Right lobe of liver (tissue), 6 donors: ENCODE measurements around the gene R3HDM4. TPM values are rescaled to one million over a fixed set of nuclear protein-coding genes. Genes with fewer than 3 reads are reported as not detected.

Source experiments
- ATAC-seq, 4 donors: fragments of 200-7000 bp; cut with Tn5 transposase; one replicate each; pipeline ENCODE4 v1.9.1; 2020; ENCODE audit warnings: mild to moderate bottlenecking in 4 of 4, moderate library complexity in 4 of 4
- DNase-seq, 3 donors: peaks; one replicate each; pipeline ENCODE4 v3.0.0-alpha.2; 2020
- H3K27ac ChIP-seq, 3 donors: fragments of 200-600 bp; one replicate each; pipeline ENCODE4 v1.8.0; 2022
- H3K27me3 ChIP-seq, 2 donors: fragments of 200-600 bp; one replicate each; pipeline ENCODE4 v1.8.0; 2022
- H3K36me3 ChIP-seq, 4 donors: fragments of 200-600 bp; sonication (generic) in 1 of 4; one replicate each; pipeline versions ENCODE4 v1.5.1 to v1.8.0; 2017 to 2022; ENCODE audit warnings: control low read depth in 1 of 4
- H3K4me1 ChIP-seq, 4 donors: fragments of 200-600 bp; sonication (generic) in 1 of 4; one replicate each; pipeline versions ENCODE4 v1.5.1 to v1.8.0; 2017 to 2022; ENCODE audit warnings: control low read depth in 1 of 4
- H3K4me3 ChIP-seq, 3 donors: fragments of 200-600 bp; one replicate each; pipeline ENCODE4 v1.8.0; 2022
- H3K9me3 ChIP-seq, 4 donors: fragments of 200-600 bp; sonication (generic) in 1 of 4; one replicate each; pipeline versions ENCODE4 v1.5.1 to v1.8.0; 2017 to 2022; ENCODE audit warnings: control low read depth in 1 of 4
- POLR2A ChIP-seq: fragments of 450-650 bp; IDR thresholded peaks from one replicate; pipeline ENCODE4 v1.6.1; 2017; ENCODE audit warnings: antibody characterized with exemption, mild to moderate bottlenecking
- WGBS: methylation state at CpG from one replicate; pipeline ENCODE4 v1.1.6; 2018; ENCODE audit warnings: low coverage, low lambda C conversion rate; ENCODE audit not compliant: insufficient coverage; ENCODE audit errors: missing lambda C conversion rate; 5-methylcytosine and 5-hydroxymethylcytosine counted together
- intact Hi-C, 2 donors: fragments of 100-400 bp; cut with DNase I; formaldehyde crosslinking; loops; one replicate each; pipeline versions ENCODE4 v1.11.2 to v1.14.1; 2022
- total RNA-seq, 6 experiments: library from RNA; depleted of rRNA in 2 of 6; stranded (reverse); fragments of >200 nt in 2 of 6; fragmentation: NEBNext Ultra II Directional in 3 of 6; extraction: Animal tissue kit (Norgen Biotek cat#: 25700) in 3 of 6; gene quantifications; one replicate each; pipeline versions ENCODE4 v1.1.0 to v1.2.4, GENCODE V29; 2016 to 2023
- TF ChIP-seq, protein P1 (sequence below), 4 donors: fragments of 200-600 bp in 3 of 4; fragments of 450-650 bp in 1 of 4; IDR thresholded peaks; one replicate each; pipeline versions ENCODE4 v1.5.1 to v1.8.0; 2016 to 2022; ENCODE audit warnings: antibody characterized with exemption in 4 of 4, mild to moderate bottlenecking in 2 of 4
- donor health status: DM: no; HTN: yes; CAD: no.
- donor health status: DM: no; HTN: no; CAD: no.
- donor health status: DM: no; HTN: no; CAD: no.
- donor health status: DM: no; HTN: yes; CAD: no.
- donor health status: DM: no; HTN: yes; CAD: no.

Gene R3HDM4
- total RNA-seq, 6 experiments from 2014 or later, result 14.5 to 28.2 (median 20.5) TPM

DNA sequence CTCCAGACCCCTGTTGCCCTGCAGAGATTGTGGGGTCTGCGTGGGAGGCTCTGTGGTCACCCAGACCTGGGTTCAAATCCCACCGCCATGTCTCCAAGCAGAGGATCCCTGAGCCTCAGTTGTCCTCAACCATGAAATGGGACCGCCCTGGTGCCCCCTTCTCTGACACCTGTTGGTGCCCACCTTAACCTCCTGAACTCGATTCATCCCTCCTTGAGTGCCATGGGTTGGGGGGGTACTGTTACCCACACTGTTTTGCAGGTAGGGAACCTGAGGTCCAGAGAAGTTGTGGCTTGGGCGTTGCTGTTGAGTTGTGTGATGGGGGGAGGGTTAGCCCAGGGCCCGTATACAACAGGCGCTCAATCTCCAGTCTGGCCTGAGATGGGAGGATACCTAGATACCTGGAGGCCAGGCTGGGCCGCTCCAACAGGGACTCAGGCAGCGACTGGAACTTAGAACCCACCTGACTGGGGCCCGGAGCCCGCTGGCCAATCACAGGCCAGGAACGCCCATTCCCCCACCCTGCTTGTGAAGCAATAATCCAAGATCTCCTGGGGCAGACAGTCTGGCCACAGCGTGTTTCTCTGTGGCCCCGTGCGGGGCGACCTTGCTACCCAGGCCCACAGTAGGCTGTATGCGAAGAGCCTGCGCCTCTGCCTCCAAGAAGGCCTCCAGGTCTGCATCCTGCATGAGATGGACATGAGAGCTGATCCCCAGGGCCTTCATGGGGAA, 15.6 kb upstream of the R3HDM4 start:
- no peak overlapping the region for H3K4me3 ChIP-seq
- peaks cover 0 to 11% (median 5%) of the 10 kb centered on the region in 4 donors for H3K4me1 ChIP-seq
- intact Hi-C loops, result no loop called here

DNA sequence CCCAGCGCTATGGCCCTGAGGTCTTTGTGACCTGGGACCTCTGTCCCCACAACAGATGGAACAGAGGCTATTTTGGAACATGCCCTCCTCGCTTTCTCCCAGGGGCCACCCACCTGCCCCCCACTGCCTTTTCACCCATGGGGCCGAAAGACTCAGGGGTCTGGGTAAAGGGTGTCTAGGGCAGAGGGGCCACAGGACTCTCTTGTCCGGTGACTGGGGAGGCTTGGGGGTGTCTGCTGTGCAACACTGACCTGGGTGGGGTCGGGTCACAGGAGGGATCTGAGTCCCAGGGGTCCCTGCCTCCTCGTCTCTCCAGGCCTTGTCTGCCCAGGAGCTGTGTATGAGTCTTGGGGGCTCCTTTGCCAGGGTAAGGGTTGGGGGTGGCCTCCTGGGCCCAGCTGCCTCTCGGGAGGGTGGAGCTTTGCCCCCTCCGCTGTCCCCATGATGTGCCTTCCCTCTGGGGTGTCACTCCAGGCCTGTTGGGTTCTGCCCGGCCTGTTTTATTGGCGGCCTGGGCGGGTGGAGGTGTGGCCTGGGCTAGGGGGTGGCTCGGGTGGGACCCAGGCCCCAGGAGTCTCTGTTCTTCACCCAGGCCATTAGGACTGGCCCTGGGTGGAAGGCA, 14.9 kb upstream of the R3HDM4 start:
- TF ChIP-seq, protein P1, sequence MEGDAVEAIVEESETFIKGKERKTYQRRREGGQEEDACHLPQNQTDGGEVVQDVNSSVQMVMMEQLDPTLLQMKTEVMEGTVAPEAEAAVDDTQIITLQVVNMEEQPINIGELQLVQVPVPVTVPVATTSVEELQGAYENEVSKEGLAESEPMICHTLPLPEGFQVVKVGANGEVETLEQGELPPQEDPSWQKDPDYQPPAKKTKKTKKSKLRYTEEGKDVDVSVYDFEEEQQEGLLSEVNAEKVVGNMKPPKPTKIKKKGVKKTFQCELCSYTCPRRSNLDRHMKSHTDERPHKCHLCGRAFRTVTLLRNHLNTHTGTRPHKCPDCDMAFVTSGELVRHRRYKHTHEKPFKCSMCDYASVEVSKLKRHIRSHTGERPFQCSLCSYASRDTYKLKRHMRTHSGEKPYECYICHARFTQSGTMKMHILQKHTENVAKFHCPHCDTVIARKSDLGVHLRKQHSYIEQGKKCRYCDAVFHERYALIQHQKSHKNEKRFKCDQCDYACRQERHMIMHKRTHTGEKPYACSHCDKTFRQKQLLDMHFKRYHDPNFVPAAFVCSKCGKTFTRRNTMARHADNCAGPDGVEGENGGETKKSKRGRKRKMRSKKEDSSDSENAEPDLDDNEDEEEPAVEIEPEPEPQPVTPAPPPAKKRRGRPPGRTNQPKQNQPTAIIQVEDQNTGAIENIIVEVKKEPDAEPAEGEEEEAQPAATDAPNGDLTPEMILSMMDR (IDR thresholded peaks at IDR 0.05), result no peak
- no peak for TF ChIP-seq POLR2A
- no peaks in the 10 kb centered on the region for H3K27me3 ChIP-seq
- H3K9me3 ChIP-seq, result no peaks in the 10 kb centered on the region
- DNase-seq (peak in 1 of 3 donors; percentile 19), ATAC-seq (no peak)
- peaks cover 0 to 8% (median 2%) of the 10 kb centered on the region in 4 donors for H3K4me1 ChIP-seq
- no peak overlapping the region for H3K27ac ChIP-seq
- no peaks in the 10 kb centered on the region for H3K36me3 ChIP-seq
- no CpG with 5 or more reads among the region's 12 CpGs for WGBS
- H3K4me3 ChIP-seq, result peak overlapping the region in 1 of 3 donors; percentile 72
- intact Hi-C loops, result no loop called here

More for the DNA sequence above, 15.6 kb upstream of the R3HDM4 start:
- Histone ChIP-seq H3K27me3 (no peaks in the 10 kb centered on the region), H3K9me3 (no peaks in the 10 kb centered on the region), H3K36me3 (no peaks in the 10 kb centered on the region), H3K27ac (no peak overlapping the region)
- TF ChIP-seq, protein P1 (IDR thresholded peaks at IDR 0.05), result no peak
- TF ChIP-seq POLR2A, result no peak
- peak in 1 of 4 donors; percentile 3 for ATAC-seq
- DNase-seq, result peak in 1 of 3 donors; percentile 21
- WGBS, result 100% methylated on average over 1 of the region's 18 CpGs

- H3K4me3 ChIP-seq, result peak overlapping the region; percentile 72 to 85 (median 76)
Measured at GRCh38 chr19:927351-927779, 14.3 kb upstream of the R3HDM4 start.

GRCh38 chr19:926589-927350, 13.8 kb upstream of the R3HDM4 start:
- peak overlapping the region; percentile 72 to 85 (median 76) for H3K4me3 ChIP-seq
- no peaks in the 10 kb centered on the region for H3K9me3 ChIP-seq
- H3K27me3 ChIP-seq, result no peaks in the 10 kb centered on the region
- peak; percentile 80 to 85 (median 85) for DNase-seq
- intact Hi-C loops, result no loop called here
- WGBS, result 1% methylated on average over 20 of the region's 52 CpGs
- peaks cover 0 to 8% (median 2%) of the 10 kb centered on the region in 4 donors for H3K4me1 ChIP-seq
- TF ChIP-seq POLR2A, result no peak
- TF ChIP-seq, protein P1 (IDR thresholded peaks at IDR 0.05), result no peak
- H3K27ac ChIP-seq, result peak overlapping the region in 2 of 3 donors; percentile 33 to 86
- H3K36me3 ChIP-seq, result no peaks in the 10 kb centered on the region
- peak; percentile 33 to 71 (median 54) for ATAC-seq

More at GRCh38 chr19:927351-927779, 14.3 kb upstream of the R3HDM4 start:
- Histone ChIP-seq H3K27ac (no peak overlapping the region), H3K9me3 (no peaks in the 10 kb centered on the region), H3K27me3 (no peaks in the 10 kb centered on the region), H3K36me3 (no peaks in the 10 kb centered on the region), H3K4me1 (peaks cover 0 to 8% (median 2%) of the 10 kb centered on the region in 4 donors)
- intact Hi-C loops, result no loop called here
- TF ChIP-seq, protein P1 (IDR thresholded peaks at IDR 0.05), result no peak
- TF ChIP-seq POLR2A, result no peak
- ATAC-seq (peak in 1 of 4 donors; percentile 3), DNase-seq (no peak)
- 17% methylated on average over 1 of the region's 15 CpGs for WGBS
